ENCODE results near the gene PAFAH2.

DNA sequence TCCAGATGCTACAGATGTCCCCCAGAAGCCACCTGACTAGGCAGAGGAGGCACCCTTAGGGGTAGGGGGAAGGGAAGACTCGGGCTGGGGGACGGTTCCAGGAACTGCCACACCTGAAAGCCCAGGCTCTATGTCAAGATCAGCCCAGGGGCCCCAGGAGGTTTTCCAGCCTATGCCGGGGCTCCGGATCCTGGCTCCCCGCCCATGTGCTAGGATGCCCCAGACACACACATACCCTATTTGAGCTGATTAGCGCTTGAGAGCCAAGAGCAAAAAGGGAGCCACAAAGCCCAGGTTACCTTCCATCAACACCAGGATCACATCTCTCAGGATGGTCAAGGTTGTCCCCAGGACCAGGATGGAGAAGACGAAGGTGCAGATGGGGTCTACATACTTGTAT is 43.5 kb upstream of the PAFAH2 start:
- TF ChIP-seq GATA2 (IDR thresholded peaks at IDR 0.05; ENCODE audit: low read depth, low read length) (no peak), GATA3 (IDR thresholded peaks at IDR 0.05; ENCODE audit: low read depth, low read length) (no peak)

All from SH-SY5Y (cell line).